HEK293 (cell line): ENCODE results near the gene AFP.

Source experiments
- CTCF ChIA-PET: fragments of 350-600 bp; formaldehyde crosslinking; extraction: SDS; loops from one replicate; lab custom pipeline; 2021; ENCODE audit warnings: antibody characterized with exemption; lab: Yijun Ruan, JAX
- POLR2A ChIA-PET: fragments of 300-600 bp; formaldehyde crosslinking; extraction: SDS; loops from one replicate; lab custom pipeline; 2020; ENCODE audit warnings: antibody characterized with exemption, inconsistent platforms; lab: Yijun Ruan, JAX
- H3K27ac ChIP-seq: fragments of 200-500 bp; sonication (Bioruptor generic); 2 replicates; pipeline ENCODE4 v1.5.1; 2014; ENCODE audit warnings: low read depth, low read length, control low read depth, inconsistent platforms; ENCODE audit errors: extremely low read depth
- H3K36me3 ChIP-seq, 2 experiments: fragments of 200-500 bp in 1 of 2; sonication (Bioruptor generic) in 1 of 2; 1 replicate in 1 of 2; 2 replicates in 1 of 2; pipeline ENCODE4 v1.5.1; 2014 to 2017; ENCODE audit warnings: inconsistent platforms in 2 of 2, low read length in 2 of 2; ENCODE audit not compliant: control insufficient read depth in 2 of 2, insufficient read depth in 1 of 2
- H3K4me1 ChIP-seq: fragments of 200-500 bp; sonication (Bioruptor generic); 2 replicates; pipeline ENCODE4 v1.5.1; 2014; ENCODE audit warnings: mild to moderate bottlenecking, low read length, inconsistent platforms; ENCODE audit not compliant: control insufficient read depth, insufficient read depth
- H3K4me3 ChIP-seq: 2 replicates; pipeline ENCODE4 v1.5.1; 2011; ENCODE audit warnings: low read depth, mild to moderate bottlenecking, control low read depth, low read length, moderate library complexity
- H3K9me3 ChIP-seq: fragments of 200-500 bp; sonication (Bioruptor generic); 2 replicates; pipeline ENCODE4 v1.5.1; 2014; ENCODE audit warnings: low read depth, low read length, inconsistent platforms; ENCODE audit not compliant: control insufficient read depth, insufficient read depth
- KLF7 ChIP-seq: fragments of 450-650 bp; formaldehyde crosslinking; IDR thresholded peaks from 2 replicates; pipeline ENCODE4 v1.5.1; 2016; ENCODE audit warnings: missing biosample characterization, missing genetic modification characterization, borderline replicate concordance
- MYNN ChIP-seq: fragments of 450-650 bp; formaldehyde crosslinking; IDR thresholded peaks from 2 replicates; pipeline ENCODE4 v1.5.1; 2016; ENCODE audit warnings: missing biosample characterization, missing genetic modification characterization, borderline replicate concordance
- PRDM1 ChIP-seq: fragments of 450-650 bp; formaldehyde crosslinking; IDR thresholded peaks from 2 replicates; pipeline ENCODE4; 2016; ENCODE audit warnings: missing biosample characterization, missing genetic modification characterization
- PRDM10 ChIP-seq: fragments of 450-650 bp; formaldehyde crosslinking; IDR thresholded peaks from 2 replicates; pipeline ENCODE4 v1.5.1; 2016; ENCODE audit warnings: missing biosample characterization, missing genetic modification characterization
- PRDM4 ChIP-seq: fragments of 450-650 bp; formaldehyde crosslinking; IDR thresholded peaks from 2 replicates; pipeline ENCODE4 v1.5.1; 2017; ENCODE audit warnings: missing biosample characterization, missing genetic modification characterization
- TRIM28 ChIP-seq: IDR thresholded peaks from 2 replicates; pipeline ENCODE4 v1.6.1; 2011; ENCODE audit warnings: low read length, control low read depth, borderline replicate concordance
- ZBTB49 ChIP-seq: fragments of 450-650 bp; formaldehyde crosslinking; IDR thresholded peaks from 2 replicates; pipeline ENCODE4 v1.5.1; 2016; ENCODE audit warnings: missing biosample characterization, missing genetic modification characterization, low read depth
- ZEB2 ChIP-seq: fragments of 450-650 bp; formaldehyde crosslinking; IDR thresholded peaks from 2 replicates; pipeline ENCODE4 v1.5.1; 2016; ENCODE audit warnings: missing biosample characterization, missing genetic modification characterization
- ZFHX2 ChIP-seq: fragments of 450-650 bp; formaldehyde crosslinking; conservative IDR thresholded peaks from 2 replicates; pipeline ENCODE4 v1.5.1; 2016; ENCODE audit warnings: missing biosample characterization, missing genetic modification characterization
- ZNF10 ChIP-seq: fragments of 450-650 bp; formaldehyde crosslinking; IDR thresholded peaks from 2 replicates; pipeline ENCODE4 v1.5.1; 2017; ENCODE audit warnings: missing biosample characterization, missing genetic modification characterization
- ZNF133 ChIP-seq: fragments of 450-650 bp; formaldehyde crosslinking; IDR thresholded peaks from 2 replicates; pipeline ENCODE4 v1.5.1; 2016; ENCODE audit warnings: missing biosample characterization, missing genetic modification characterization
- ZNF174 ChIP-seq: fragments of 450-650 bp; formaldehyde crosslinking; IDR thresholded peaks from 2 replicates; pipeline ENCODE4 v1.5.0; 2017; ENCODE audit warnings: missing biosample characterization, mild to moderate bottlenecking, missing genetic modification characterization
- ZNF19 ChIP-seq: fragments of 450-650 bp; formaldehyde crosslinking; IDR thresholded peaks from 2 replicates; pipeline ENCODE4; 2016; ENCODE audit warnings: missing biosample characterization, missing genetic modification characterization, low read depth
- ZNF2 ChIP-seq: fragments of 450-650 bp; formaldehyde crosslinking; IDR thresholded peaks from 2 replicates; pipeline ENCODE4 v1.5.1; 2016; ENCODE audit warnings: missing biosample characterization, missing genetic modification characterization
- ZNF404 ChIP-seq: fragments of 450-650 bp; formaldehyde crosslinking; IDR thresholded peaks from 2 replicates; pipeline ENCODE4 v1.5.1; 2017; ENCODE audit warnings: missing biosample characterization, missing genetic modification characterization
- ZNF514 ChIP-seq: fragments of 450-650 bp; formaldehyde crosslinking; IDR thresholded peaks from 2 replicates; pipeline ENCODE4 v1.5.1; 2016; ENCODE audit warnings: missing biosample characterization, missing genetic modification characterization
- ZNF555 ChIP-seq: fragments of 450-650 bp; formaldehyde crosslinking; conservative IDR thresholded peaks from 2 replicates; pipeline ENCODE4 v1.5.1; 2017; ENCODE audit warnings: missing biosample characterization, mild to moderate bottlenecking, missing genetic modification characterization, inconsistent platforms
- ZNF629 ChIP-seq: fragments of 450-650 bp; formaldehyde crosslinking; IDR thresholded peaks from 2 replicates; pipeline ENCODE4 v1.5.1; 2017; ENCODE audit warnings: missing biosample characterization, missing genetic modification characterization
- ZNF645 ChIP-seq: fragments of 450-650 bp; formaldehyde crosslinking; IDR thresholded peaks from 2 replicates; pipeline ENCODE4; 2016; ENCODE audit warnings: missing biosample characterization, missing genetic modification characterization
- ZNF776 ChIP-seq: fragments of 450-650 bp; formaldehyde crosslinking; IDR thresholded peaks from 2 replicates; pipeline ENCODE4 v1.5.0; 2017; ENCODE audit warnings: missing biosample characterization, missing genetic modification characterization, borderline replicate concordance

AFP gene

GRCh38 chr4:73443224-73443623, 7.2 kb downstream of the AFP start:
- no peaks in the 10 kb centered on the region for H3K4me1 ChIP-seq
- no peaks in the 10 kb centered on the region for H3K9me3 ChIP-seq
- no peak overlapping the region for H3K27ac ChIP-seq
- H3K36me3 ChIP-seq = no peaks in the 10 kb centered on the region
- ChIA-PET CTCF (interaction anchor here (0.6 to 1.0 kb wide), 4 partner anchors 11 to 102 kb away, joined by 3 read pairs; no protein-coding TSS in a partner anchor), POLR2A (no interaction called here)
- no peak overlapping the region for H3K4me3 ChIP-seq
- no peak for TF ChIP-seq PRDM1
- no peak for TF ChIP-seq PRDM10 (tag by site-specific recombination)
- TF ChIP-seq ZNF10 (tag by site-specific recombination) = no peak
- no peak for TF ChIP-seq ZNF555 (tag by site-specific recombination)
- no peak for TF ChIP-seq ZNF629 (tag by site-specific recombination)
- no peak for TF ChIP-seq ZNF19 (tag by site-specific recombination)
- no peak for TF ChIP-seq ZFHX2 (tag by site-specific recombination)
- TF ChIP-seq ZEB2 = no peak

GRCh38 chr4:73445383-73446335, 9.6 kb downstream of the AFP start:
- H3K27ac ChIP-seq = no peak overlapping the region
- TF ChIP-seq ZNF174 (no peak), ZNF776 (tag by site-specific recombination) (no peak), ZBTB49 (tag by site-specific recombination) (no peak), ZNF514 (tag by site-specific recombination) (no peak), ZNF2 (no peak), PRDM4 (no peak), ZNF404 (tag by site-specific recombination) (no peak), MYNN (tag by site-specific recombination) (no peak), KLF7 (no peak), ZNF645 (no peak), ZNF133 (tag by site-specific recombination) (no peak), TRIM28 (no peak)
- no peaks in the 10 kb centered on the region for H3K9me3 ChIP-seq
- ChIA-PET CTCF (interaction anchor here (0.6 to 2.7 kb wide), 26 partner anchors 8 to 689 kb away, joined by 3 to 20 read pairs (median 4); partner anchors contain the start of gene AFP), POLR2A (no interaction called here)
- H3K36me3 ChIP-seq = no peaks in the 10 kb centered on the region
- no peak overlapping the region for H3K4me3 ChIP-seq
- H3K4me1 ChIP-seq = no peaks in the 10 kb centered on the region
